ENCODE data around the gene ARGFX. TPM values are rescaled to one million over a fixed set of nuclear protein-coding genes. Genes with fewer than 3 reads are reported as not detected.

Gene ARGFX
- total RNA-seq, 4 donors from 2014 or later, result not detected

GRCh38 chr3:121552379-121552778 lies 15.4 kb upstream of the ARGFX start:
- TF ChIP-seq CTCF (IDR thresholded peaks at IDR 0.05 in 4 of 5, conservative IDR thresholded peaks at IDR 0.05 in 1 of 5) (no peak), POLR2A (IDR thresholded peaks at IDR 0.05) (no peak)
- no peaks in the 10 kb centered on the region for H3K4me1 ChIP-seq
- in situ Hi-C loops (cut with MboI; ENCODE audit: low sequenced_read_pairs in 4 of 4), result no loop called here
- ATAC-seq, result no peak
- no peaks in the 10 kb centered on the region for H3K9me3 ChIP-seq
- no peak for DNase-seq
- no peaks in the 10 kb centered on the region for H3K36me3 ChIP-seq
- H3K27ac ChIP-seq, result peak overlapping the region in 1 of 4 donors; percentile 8
- intact Hi-C loops (cut with DNase I; ENCODE audit: low total_unique reads), result no loop called here
- no peaks in the 10 kb centered on the region for H3K27me3 ChIP-seq
- H3K4me3 ChIP-seq, result peak overlapping the region in 1 of 4 donors; percentile 31

- TF ChIP-seq POLR2A (IDR thresholded peaks at IDR 0.05), result no peak
- no peak for TF ChIP-seq CTCF (IDR thresholded peaks at IDR 0.05 in 4 of 5, conservative IDR thresholded peaks at IDR 0.05 in 1 of 5)
- no peak overlapping the region for H3K4me3 ChIP-seq
- intact Hi-C loops (cut with DNase I; ENCODE audit: low total_unique reads), result no loop called here
- in situ Hi-C loops (cut with MboI; ENCODE audit: low sequenced_read_pairs in 4 of 4), result no loop called here
- H3K36me3 ChIP-seq, result no peaks in the 10 kb centered on the region
- no peak for DNase-seq
- no peak for ATAC-seq
- no peaks in the 10 kb centered on the region for H3K9me3 ChIP-seq
- H3K27me3 ChIP-seq, result no peaks in the 10 kb centered on the region
- no peak overlapping the region for H3K27ac ChIP-seq
- H3K4me1 ChIP-seq, result no peaks in the 10 kb centered on the region
Observed at GRCh38 chr3:121552797-121553196, 15.0 kb upstream of the ARGFX start.

- H3K27ac ChIP-seq, result no peak overlapping the region
- in situ Hi-C loops (cut with MboI; ENCODE audit: low sequenced_read_pairs in 4 of 4) (no loop called here), intact Hi-C loops (cut with DNase I; ENCODE audit: low total_unique reads) (no loop called here)
- TF ChIP-seq POLR2A (IDR thresholded peaks at IDR 0.05) (no peak), CTCF (IDR thresholded peaks at IDR 0.05 in 4 of 5, conservative IDR thresholded peaks at IDR 0.05 in 1 of 5) (no peak)
- H3K36me3 ChIP-seq, result no peaks in the 10 kb centered on the region
- no peak for DNase-seq
- no peak overlapping the region for H3K4me3 ChIP-seq
- no peaks in the 10 kb centered on the region for H3K27me3 ChIP-seq
- no peak for ATAC-seq
- H3K9me3 ChIP-seq, result no peaks in the 10 kb centered on the region
- no peaks in the 10 kb centered on the region for H3K4me1 ChIP-seq
Observed at GRCh38 chr3:121557426-121557934, 10.3 kb upstream of the ARGFX start.

DNA sequence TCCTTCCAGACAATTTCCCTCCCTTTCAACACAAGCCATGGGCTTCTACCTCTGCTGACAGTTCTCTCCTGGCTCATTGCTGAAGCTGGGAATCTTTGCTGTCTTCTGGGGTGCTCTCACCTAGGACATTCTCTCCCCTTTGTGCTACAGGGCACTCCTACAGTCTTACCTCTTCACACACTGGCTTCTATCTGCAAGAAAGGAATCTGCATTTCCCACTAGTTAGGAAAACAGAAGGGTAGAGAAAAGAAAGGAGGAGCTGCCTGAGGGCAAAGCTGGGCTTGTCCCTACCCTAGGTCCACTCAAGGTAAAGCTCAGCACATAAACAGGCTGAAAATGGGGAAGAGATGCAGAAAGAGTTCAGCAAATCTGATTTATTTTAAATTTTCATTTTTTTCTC lies 5.6 kb upstream of the ARGFX start:
- no peaks in the 10 kb centered on the region for H3K4me1 ChIP-seq
- peak overlapping the region in 2 of 4 donors; percentile 48 to 71 for H3K27ac ChIP-seq
- in situ Hi-C loops (cut with MboI; ENCODE audit: low sequenced_read_pairs in 4 of 4) (no loop called here), intact Hi-C loops (cut with DNase I; ENCODE audit: low total_unique reads) (no loop called here)
- TF ChIP-seq CTCF (IDR thresholded peaks at IDR 0.05 in 4 of 5, conservative IDR thresholded peaks at IDR 0.05 in 1 of 5) (no peak), POLR2A (IDR thresholded peaks at IDR 0.05) (no peak)
- DNase-seq (no peak), ATAC-seq (peak in 1 of 2 donors; percentile 19)
- H3K4me3 ChIP-seq, result no peak overlapping the region
- H3K36me3 ChIP-seq, result no peaks in the 10 kb centered on the region
- H3K9me3 ChIP-seq, result no peaks in the 10 kb centered on the region
- no peaks in the 10 kb centered on the region for H3K27me3 ChIP-seq

DNA sequence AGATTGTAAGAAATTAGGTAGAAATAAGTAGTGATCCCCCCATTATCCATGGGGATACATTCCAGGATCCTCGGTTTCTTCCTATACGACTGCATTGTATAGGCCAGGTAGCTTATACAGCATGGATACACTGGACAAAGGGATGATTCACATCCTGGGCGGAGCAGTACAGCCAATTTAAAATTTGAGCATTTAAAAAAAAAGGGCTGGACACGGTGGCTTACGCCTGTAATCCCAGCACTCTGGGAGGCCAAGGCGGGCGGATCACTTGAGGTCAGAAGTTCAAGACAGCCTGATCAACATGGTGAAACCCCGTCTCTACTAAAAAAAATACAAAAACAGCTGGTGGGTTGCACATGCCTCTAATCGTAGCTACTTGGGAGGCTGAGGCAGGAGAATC lies 976 bp upstream of the ARGFX start:
- Histone ChIP-seq H3K27ac (no peak overlapping the region), H3K36me3 (no peaks in the 10 kb centered on the region), H3K27me3 (no peaks in the 10 kb centered on the region), H3K4me3 (no peak overlapping the region), H3K4me1 (no peaks in the 10 kb centered on the region), H3K9me3 (no peaks in the 10 kb centered on the region)
- intact Hi-C loops (cut with DNase I; ENCODE audit: low total_unique reads), result no loop called here
- in situ Hi-C loops (cut with MboI; ENCODE audit: low sequenced_read_pairs in 4 of 4), result no loop called here
- no peak for TF ChIP-seq POLR2A (IDR thresholded peaks at IDR 0.05)
- no peak for TF ChIP-seq CTCF (IDR thresholded peaks at IDR 0.05 in 4 of 5, conservative IDR thresholded peaks at IDR 0.05 in 1 of 5)
- DNase-seq (no peak), ATAC-seq (no peak)
